GM12873 (cell line): ENCODE data around the gene ARF6.

Source experiments
- TF ChIP-seq, protein P1 (sequence below): IDR thresholded peaks from 2 replicates; pipeline ENCODE4 v1.5.1; 2012; ENCODE audit warnings: low read depth, mild to moderate bottlenecking, moderate library complexity, low read length, control low read depth; ENCODE audit not compliant: insufficient read depth; ENCODE audit errors: missing control alignments

ARF6 gene

DNA sequence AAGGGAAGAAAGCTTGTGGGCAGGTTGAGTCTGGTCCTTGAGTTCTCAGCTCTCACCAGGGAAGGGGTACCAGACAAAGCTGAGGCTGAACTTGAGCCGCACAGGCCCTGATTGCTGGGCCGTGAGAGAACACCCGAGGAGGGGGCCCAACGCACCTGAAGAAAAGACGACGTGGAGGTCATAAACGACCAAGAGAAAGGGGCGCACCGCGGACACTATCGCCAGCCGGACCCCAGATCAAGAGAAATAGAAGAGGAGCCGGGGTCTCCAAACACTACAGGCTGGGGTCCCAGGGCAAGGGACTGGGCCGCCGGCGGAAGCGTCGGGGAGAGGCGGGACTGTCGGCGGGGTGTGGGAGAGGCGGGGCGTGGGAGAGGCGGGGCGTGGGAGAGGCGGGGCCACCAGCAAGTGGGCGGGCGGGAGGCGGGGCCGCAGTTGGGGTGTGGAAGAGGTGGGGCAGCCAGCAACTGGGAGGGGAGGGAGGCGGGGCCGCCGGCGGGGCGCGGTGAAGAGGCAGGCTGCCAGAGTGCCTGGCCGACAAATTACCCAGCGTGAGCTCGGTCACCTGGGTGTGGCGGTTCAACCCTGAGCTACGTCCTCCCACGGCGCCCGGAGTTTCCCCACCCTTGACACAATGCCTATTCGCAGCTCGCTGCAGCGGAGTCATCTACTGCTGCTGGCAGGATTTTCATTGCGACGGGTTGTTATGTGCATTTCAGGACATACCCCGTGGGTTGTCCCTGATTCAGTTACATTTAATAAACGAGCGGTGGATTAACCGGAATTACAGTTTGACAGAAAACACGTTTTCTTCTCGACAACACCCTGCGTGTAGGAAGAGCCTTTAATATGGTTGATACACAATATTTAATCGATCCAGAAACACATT, 24.8 kb upstream of the ARF6 start:
- TF ChIP-seq, protein P1, sequence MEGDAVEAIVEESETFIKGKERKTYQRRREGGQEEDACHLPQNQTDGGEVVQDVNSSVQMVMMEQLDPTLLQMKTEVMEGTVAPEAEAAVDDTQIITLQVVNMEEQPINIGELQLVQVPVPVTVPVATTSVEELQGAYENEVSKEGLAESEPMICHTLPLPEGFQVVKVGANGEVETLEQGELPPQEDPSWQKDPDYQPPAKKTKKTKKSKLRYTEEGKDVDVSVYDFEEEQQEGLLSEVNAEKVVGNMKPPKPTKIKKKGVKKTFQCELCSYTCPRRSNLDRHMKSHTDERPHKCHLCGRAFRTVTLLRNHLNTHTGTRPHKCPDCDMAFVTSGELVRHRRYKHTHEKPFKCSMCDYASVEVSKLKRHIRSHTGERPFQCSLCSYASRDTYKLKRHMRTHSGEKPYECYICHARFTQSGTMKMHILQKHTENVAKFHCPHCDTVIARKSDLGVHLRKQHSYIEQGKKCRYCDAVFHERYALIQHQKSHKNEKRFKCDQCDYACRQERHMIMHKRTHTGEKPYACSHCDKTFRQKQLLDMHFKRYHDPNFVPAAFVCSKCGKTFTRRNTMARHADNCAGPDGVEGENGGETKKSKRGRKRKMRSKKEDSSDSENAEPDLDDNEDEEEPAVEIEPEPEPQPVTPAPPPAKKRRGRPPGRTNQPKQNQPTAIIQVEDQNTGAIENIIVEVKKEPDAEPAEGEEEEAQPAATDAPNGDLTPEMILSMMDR = no peak

DNA sequence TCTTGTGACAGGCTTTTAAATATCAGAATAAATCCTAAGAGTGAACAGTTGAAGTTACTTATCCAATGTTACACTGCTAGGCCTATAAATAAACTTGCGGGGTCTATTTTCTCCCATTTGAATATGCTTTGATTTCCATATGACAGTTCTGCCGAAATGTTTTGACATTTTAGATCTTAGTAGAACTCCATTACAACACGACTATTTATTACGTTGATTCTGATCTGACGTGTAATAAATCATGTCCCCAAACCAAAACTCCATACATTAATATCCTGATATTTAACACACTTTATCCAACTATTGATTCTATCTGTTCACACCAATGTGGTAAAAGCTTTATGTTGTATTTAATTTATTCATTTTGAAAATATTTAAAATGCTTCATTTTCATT, 24.2 kb upstream of the ARF6 start:
- TF ChIP-seq, protein P1 = no peak

DNA sequence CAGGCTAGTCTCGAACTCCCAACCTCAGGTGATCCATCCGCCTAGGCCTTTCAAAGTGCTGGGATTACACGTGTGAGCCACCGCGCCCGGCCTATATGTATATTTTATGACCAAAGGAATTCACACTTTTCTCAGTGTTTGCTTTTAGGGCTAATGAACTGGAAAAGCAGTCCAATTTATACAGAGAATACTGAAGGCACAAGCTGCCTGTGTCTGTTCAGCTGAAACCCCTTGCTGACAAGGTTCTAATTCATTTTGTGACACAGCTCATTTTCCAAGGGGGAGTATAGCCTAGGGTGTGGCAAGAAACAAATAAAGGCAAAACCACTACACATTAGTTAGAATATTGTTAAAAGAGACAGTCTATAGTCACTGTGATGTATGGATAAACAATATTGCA, 22.0 kb upstream of the ARF6 start:
- TF ChIP-seq, protein P1 = no peak

DNA sequence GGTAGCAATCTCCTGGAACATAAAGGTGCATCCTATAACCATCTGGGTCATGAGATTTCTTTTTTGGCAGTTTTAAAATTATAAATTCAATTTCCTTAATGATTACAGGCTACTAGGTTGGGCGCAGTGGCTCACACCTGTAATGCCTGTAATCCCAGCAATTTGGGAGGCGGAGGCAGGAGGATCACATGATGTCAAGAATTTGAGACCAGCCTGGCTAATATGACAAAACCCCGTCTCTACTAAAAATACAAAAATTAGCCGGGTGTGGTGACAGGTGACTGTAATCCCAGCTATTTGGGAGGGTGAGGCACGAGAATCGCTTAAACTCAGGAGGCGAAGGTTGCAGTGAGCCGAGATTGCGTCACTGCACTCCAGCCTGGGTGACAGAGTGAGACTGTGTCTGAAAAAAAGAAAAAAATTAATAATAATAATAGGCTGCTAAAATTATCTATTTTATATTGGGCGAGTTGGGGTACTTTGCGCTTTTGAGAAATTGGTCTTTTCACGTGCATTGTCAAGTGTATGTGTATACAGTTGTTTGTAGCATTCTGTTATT, 17.2 kb upstream of the ARF6 start:
- TF ChIP-seq, protein P1 = no peak

DNA sequence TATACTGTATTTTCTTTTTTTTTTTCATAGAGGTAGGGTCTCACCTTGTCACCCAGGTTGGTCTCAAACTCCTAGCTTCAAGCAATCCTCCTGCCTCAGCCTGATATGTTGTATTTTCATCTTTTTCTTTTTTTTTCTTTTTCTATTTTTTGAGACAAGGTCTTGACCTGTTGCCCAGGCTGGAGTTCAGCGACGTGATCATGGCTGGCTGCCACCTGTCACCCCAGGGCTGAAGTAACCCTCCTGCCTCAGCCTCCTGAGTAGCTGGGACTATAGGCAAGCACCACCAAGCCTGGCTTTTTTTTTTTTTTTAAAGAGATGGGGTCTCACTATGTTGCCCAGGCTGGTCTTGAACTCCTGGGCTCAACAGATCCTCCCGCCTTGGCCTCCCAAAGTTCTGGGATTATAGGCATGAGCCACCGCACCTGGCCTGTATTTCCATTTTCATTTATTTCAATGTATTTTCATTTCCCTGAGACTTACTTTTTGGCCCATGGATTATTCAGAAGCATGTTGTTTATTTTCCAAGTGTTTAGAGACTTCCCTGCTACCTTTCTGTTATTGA, 16.2 kb upstream of the ARF6 start:
- TF ChIP-seq, protein P1 = no peak

DNA sequence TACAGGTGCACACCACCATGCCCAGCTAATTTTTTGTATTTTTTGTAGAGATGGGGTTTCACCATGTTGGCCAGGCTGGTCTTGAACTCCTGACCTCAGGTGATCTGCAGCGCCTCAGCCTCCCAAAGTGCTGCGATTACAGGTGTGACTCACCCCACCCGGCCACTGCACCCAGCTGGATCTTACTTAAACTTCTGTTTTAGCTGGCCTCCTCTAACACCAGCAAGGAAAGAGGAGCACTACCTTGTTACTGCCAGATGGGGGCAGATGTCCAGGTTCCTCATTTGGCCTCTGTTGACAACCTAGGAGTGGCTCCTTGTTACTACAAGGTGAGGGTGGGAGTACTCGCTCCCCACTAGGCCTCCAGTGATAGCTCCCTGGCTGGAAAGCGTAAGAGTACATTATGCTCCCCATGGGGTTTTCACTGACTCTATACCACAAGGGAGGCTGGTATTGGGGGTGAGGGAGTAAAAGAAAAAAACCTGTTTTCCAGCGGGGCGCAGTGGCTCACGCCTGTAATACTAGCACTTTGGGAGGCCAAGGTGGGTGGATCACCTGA, 13.2 kb upstream of the ARF6 start:
- TF ChIP-seq, protein P1 = peak; percentile 87
